CD4-positive, alpha-beta T cell treated with Interleukin-15 for 4 hours (primary cell): ENCODE data around the gene SYNJ2.

Experiments
- DNase-seq: peaks from one replicate; pipeline ENCODE4 v3.0.0-alpha.2; 2020; ENCODE audit warnings: low spot score

Gene SYNJ2

DNA sequence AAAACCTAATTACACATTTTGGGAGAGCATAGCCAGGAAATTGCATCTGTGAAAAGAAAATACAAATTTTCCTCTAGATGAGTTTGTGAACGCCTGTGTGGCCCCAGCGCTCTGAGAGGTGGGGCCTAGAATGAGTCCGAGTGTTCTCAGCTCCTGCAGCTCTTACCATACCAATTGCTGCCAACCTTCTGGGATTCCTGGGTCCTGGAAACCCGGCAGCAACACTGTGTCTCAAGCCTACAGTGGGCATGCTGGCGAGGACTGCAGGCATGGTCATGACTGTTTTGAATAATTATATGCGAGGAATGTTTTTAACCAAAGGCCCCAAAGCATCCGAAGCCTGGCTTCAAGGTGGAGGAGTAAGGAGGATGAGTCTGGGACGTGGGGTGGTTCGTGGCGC lies 96.0 kb downstream of the SYNJ2 start:
- DNase-seq: no peak

DNA sequence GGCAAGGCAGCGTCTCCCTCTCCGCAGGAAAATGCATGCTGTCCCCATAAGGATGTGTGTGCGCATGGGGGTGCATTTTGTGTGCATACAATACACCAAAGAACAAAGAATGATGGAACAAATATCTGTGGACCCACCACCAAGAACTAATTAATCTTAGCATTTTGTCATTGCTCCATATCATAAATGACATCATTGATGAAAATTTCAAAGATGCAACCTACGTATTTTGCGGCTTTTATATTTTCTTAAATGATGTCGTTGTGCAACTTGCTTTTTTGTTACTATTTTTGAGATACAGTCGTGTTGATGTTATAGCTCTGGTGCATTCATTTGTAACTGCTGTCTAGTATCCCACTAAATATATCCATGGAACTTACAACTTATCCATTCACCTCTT lies 96.7 kb downstream of the SYNJ2 start:
- no peak for DNase-seq

DNA sequence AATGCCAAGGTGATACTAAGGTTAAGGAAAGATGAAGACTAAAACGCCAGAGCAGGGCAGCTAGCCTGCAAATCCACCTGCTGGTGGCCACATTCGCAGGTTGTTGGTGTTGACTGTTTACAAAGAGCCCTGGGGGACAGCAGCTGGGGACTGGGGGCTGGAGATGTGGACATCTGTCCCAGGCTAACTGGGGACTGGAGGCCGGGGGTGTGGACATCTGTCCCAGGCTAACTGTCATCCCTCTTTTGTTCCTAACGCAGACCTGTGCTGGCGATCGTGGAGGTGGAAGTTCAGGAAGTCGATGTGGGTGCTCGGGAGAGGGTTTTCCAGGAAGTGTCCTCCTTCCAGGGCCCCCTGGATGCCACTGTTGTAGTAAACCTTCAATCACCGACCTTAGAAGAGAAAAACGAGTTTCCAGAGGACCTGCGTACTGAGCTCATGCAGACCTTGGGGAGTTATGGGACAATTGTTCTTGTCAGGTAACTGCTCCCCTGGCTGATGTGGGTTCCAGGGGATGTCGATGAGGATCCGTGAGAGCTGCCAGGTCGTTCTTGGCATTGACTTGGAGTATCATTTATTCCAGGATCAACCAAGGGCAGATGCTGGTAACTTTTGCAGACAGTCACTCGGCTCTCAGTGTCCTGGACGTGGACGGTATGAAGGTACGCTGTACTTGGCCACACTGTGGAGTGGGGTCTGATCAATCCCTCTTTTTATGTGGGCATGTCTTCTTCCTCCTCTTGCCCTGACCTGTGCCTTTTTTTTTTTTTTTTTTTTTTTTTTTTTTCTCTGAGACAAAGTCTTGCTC lies 99.4 kb downstream of the SYNJ2 start:
- no peak for DNase-seq

DNA sequence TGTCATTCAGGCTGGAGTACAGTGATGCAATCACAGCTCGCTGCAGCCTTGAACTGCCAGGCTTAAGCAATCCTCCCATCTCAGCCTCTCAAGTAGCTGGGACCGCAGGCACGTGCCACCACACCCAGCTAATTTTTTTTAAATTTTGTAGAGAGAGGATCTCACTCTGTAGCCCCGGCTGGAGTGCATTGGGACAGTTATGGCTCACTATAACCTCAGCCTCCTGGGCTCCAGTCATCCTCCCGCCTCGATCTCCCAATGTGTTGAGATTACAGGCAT lies 99.9 kb downstream of the SYNJ2 start:
- DNase-seq: no peak

DNA sequence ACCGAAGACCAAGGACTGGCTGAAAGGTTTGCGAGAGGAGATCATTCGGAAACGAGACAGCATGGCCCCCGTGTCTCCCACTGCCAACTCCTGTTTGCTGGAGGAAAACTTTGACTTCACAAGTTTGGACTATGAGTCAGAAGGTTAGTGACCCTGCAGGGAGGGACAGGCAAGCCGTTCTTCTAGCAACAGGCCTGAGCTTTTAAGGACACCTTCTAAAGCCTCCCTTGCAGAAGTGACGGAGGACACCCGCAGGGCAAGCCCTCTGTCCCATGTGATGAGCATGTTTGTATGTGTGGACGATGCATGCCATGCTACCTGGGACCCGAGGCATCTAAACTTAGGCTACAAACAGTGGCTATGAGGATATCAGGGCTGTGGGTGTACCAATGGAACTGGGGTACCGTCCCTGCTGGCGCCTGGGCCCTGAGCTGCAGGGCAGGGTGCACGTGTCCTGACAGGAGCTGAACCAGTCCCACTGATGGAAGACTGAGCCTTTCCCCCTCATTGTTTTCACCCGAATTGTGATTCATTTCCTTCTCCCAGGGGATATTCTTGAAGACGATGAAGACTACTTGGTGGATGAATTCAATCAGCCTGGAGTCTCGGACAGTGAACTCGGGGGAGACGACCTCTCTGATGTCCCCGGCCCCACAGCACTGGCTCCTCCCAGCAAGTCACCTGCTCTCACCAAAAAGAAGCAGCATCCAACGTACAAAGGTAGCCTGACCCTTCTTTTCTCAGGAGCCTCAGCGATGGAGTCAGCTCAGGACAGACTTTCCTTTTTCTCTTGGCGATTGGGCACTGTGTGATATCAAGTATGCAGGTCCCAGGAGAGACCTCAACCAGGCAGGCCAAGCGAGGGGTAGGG lies 102.0 kb downstream of the SYNJ2 start:
- DNase-seq: no peak

DNA sequence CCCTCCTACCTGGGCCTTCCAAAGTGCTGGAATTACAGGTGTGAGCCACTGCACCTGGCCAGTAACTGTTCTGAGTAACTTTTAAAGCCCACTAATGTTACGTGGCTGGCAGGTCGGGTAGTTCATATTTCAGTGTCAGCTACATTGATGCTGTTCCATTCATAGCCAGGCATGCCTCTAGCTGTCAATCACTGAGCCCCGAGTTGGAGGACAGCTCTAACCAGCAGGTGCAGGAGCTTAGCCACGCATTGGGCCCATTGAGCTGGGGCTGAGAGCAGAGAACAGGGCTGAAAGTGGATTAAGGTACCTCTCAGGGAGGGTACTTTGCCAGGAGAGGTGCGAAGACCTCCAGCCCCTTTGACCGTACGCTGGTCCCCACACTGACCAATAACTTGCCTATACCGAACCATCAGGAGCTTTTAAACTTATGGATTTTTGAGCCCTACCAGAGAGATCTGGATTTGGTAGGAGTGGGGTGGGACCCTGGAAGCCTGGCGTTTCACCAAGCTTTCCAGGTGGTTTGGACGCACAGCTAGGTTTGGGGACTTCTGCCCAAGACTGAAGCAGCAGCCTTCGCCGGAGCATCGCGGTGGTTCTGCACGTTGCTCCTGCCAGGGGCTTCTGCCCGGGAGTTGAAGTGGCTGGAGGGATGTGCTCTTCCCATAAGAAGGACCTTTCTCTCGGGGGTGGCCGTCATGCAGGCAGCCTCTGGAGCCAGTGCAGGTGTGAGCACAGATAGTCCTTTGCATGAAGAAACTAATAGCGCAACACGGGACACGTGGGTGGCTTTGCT lies 103.8 kb downstream of the SYNJ2 start:
- no peak for DNase-seq

DNA sequence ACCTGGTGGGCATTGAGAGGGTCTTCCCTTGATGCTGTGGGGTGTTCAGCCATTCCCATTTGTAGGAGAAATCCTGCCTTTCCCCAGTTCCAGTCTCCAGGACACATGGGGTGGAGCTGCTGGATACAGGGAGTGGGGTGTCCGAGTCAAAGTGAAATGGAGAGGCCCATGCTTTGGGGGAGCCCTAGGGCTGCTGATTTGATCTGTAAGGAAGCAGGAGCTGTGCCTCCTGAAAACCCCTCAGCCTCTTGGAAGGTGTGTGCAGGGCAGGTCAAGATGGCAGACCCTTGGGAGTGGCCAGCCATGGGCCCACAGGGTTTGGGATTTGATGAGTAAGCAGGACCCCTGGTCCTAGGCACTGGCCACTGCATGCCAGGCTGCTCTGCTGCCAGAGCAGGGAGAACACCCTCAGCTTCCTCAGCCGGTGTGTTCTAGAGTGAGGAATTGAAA lies 104.4 kb downstream of the SYNJ2 start:
- no peak for DNase-seq

DNA sequence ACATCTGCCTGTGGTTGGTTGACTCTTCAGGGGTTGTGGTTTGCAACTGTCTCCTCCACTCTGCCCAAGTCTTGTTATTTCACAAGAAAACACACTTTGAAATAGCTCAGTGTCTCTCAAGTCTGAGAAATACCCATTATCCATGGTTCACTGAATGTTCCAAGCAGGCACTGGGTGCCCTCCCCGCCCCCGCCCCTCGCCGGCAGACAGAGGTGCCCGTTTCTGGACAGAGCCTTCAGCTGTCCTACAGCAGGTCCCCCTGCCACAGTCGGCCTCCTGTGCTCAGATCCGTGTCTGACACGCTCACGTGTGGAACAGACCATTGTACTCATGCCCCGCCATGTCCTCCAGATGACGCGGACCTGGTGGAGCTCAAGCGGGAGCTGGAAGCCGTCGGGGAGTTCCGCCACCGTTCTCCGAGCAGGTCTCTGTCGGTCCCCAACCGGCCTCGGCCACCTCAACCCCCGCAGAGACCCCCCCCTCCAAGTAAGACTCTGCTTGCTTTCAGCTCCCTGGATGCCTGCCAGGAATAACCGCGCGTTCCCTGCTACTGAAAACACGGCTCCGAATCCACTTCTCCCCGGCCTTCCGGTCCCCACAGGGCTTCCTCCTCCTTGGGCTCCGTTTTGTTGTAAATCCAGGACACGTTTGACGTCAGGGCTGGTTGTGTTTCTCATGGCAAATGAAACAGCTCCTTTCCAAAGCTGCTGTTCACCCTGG lies 105.0 kb downstream of the SYNJ2 start:
- DNase-seq: no peak

DNA sequence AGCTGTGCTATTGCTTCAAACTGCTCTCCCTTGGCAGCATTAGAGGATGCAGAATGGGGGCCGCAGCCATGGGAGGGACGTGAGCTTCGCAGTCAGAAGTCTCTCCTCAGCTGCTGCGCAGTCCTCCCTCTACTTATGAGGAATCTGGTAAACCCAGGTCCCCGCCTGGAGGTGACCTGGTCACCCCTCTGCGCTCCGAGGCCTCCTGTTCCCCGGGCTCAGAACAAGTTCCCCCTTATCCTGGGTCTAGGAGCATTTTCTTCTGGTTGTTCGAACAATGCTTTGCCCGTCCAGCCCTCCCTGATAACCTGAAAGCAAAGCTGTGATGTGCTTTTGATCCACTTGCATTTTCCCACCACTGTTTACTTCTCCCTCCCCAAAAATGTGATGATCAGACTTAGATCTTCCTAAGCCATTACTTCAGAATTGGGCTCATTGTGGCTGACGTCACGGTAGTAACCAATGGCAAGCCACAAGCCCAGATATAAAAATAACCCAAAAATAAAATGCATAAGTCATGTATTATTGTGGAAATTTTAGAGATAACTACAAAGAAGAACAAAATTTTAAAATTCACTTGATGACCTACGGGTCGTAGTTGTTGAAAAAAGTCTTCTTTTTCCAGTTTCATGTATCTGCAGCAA lies 105.7 kb downstream of the SYNJ2 start:
- no peak for DNase-seq

DNA sequence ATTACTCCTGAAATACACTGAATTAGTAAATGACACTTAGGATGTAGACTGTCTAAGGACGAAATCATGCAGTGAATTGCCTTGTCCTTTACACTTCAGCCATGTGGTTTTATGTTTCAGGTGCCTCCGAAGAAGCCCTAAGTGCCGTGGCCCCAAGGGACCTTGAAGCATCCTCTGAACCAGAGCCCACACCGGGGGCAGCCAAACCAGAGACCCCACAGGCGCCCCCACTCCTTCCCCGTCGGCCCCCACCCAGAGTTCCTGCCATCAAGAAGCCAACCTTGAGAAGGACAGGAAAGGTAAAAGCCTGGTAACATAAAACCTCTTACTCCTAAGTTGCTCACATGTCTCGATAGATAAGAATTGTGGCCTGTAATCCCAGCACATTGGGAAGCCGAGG lies 111.1 kb downstream of the SYNJ2 start:
- no peak for DNase-seq

DNA sequence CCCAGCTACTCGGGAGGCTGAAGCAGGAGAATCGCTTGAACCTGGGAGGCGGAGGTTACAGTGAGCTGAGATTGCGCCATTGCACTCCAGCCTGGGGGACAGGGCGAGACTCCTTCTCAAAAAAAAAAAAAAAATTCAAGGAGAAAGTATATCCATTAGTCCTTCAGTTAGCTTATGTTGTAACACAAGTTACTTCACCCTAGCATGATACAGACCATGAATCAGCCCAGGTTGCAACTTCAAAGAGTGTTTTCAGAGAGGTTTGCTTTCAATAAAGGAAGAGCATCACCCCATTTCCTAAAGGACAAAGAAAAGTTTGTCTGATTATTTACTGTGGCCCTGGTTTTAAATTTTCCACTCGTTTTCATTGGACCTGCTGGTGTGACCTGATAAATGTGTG lies 113.4 kb downstream of the SYNJ2 start:
- DNase-seq: no peak

DNA sequence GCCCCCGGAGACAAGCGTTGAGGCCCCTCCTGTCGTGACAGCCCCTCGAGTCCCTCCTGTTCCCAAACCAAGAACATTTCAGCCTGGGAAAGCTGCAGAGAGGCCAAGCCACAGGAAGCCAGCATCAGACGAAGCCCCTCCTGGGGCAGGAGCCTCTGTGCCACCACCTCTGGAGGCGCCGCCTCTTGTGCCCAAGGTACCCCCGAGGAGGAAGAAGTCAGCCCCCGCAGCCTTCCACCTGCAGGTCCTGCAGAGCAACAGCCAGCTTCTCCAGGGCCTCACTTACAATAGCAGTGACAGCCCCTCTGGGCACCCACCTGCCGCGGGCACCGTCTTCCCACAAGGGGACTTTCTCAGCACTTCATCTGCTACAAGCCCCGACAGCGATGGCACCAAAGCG lies 114.0 kb downstream of the SYNJ2 start:
- DNase-seq: no peak

DNA sequence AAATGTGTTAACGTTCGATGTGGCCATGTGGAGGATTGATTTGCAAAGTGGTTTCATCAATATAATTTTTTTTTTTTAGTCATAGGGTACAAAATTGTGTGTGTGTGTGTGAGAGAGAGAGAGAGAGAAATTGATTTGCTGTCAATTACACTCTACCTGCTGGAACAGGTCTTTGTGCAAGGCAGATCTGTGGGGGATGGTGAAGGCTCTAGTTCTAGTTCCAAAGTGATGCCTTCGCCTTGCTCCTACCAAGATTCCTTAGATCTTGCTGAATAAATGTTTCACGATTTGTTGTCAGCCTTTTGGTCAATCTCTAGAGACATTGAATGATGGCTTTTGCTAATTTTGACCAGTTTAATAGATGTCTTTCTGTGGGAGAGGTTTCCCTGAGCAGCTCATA lies 121.6 kb downstream of the SYNJ2 start:
- no peak for DNase-seq

DNA sequence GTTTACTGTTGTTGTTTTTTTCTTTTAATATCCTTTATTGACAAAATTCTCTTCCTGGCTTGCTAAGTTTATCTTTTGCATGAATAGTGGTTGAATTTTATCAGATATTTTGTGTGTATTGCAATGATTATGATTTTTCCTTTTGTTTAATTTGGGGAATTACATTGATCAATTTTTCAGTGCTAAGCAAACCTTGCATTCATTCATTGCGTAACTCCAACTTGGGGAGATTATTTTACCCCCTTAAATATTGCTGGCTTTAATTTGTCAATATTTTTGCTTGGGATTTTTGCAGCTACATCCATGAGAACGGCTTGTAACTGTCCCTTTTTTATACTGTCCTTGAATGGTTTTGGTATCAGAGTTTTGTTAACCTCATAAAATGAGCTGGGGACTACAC lies 123.0 kb downstream of the SYNJ2 start:
- no peak for DNase-seq

DNA sequence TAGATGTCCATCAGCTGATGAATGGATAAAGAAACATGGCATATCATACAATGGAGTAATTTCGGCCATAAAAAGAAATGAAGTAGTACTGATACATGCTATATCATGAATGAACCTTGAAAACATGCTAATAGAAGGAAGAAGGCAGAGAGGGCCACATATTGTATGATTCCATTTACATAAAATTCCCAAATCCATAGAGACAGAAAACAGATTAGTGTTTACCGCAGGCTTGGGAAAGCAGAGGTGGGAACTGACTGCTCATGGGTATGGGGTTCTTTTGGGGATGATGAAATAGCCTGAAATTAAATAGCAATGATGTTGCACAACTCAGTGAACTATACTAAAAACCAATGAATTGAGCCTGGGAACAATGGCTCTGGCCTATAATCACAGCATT lies 128.1 kb downstream of the SYNJ2 start:
- DNase-seq: no peak

DNA sequence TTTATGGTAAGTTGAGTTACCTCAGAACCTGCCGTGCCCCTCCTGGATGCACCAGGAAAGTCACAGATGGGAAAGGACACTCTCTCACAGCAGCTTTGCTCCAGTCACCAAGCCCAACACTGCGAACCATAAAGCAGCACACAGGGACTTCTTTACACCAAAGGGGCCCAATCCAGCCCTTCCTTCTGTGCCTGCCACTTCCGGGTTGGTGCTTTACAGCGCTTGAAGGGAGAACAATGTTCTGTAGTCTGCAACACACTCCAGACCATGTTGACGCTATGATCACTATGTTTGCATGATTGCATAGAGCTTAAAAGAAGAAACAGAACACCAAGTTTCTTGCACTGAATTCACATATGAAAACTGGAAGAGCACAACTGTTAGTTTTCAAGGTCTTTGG lies 129.3 kb downstream of the SYNJ2 start:
- no peak for DNase-seq

DNA sequence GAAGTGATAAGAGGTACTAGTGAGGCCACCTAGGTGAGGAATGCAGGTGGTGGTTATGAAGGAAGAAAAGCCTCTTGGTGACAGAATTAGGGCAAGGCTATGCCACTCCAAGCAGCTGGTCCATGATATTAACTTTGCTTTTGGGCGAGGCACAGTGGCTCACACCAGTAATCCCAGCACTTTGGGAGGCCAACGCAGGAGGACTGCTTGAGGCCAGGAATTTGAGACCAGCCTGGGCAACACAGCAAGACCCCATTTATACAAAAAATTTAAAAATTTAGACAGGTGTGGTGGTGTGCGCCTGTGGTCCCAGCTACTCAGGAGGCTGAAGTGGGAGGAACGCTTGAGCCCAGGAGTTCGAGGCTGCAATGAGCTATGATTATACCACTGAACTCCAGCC lies 130.3 kb downstream of the SYNJ2 start:
- no peak for DNase-seq

DNA sequence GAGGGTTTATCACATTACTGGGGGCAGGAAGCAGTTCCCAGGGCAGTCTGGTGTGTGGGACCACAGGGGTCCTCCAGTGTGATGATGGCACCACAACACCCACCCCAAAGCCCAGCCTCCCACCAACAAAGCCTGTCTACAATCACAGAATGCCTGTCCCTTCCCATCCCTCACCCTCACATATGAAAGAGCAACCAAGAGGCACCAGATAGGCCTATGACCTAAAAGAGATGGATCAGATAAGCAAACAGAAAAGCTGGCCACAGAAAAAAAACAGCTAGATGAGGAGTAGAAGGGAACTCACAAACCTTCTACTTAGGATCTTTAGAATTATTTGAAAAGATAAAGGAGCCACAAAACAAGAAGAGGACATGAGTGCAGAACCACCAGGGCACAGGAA lies 132.1 kb downstream of the SYNJ2 start:
- DNase-seq: no peak

DNA sequence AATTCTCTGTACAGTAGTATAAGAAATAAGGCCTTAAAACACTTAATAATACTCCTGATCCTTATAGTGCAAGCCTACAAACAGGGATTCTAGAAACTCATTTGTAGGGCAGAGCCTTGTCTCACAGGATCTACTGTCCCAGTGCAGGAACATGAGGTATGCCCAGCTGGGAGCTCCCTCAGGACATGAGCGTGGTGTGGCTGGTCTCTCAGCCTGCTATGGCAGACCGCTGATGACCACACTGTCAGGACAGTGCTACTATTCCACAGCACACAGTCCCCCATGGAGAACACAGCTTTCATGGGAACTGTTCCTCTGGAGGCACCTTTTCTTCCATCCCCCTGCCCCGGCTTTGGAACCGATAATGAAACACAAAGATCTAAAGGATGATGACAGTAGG lies 133.4 kb downstream of the SYNJ2 start:
- no peak for DNase-seq

DNA sequence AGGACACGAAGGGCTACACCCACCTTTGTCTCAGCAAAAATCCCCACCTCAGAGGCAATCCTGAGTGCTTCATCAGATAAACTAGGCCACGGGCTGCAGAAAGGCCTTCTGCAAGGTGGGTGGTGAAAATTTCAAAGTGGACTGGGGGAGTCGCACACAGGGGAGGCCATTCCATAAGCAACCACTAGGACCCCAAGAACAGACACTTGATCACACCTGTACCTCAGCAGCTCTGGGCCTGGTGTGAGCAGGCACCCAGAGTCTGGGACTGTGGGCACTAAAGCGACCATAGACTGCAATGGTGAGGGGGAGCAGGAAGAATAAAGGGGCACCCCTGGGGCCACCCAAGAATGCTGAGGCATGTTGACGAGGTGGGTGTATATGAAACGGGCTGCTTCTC lies 133.8 kb downstream of the SYNJ2 start:
- DNase-seq: no peak

DNA sequence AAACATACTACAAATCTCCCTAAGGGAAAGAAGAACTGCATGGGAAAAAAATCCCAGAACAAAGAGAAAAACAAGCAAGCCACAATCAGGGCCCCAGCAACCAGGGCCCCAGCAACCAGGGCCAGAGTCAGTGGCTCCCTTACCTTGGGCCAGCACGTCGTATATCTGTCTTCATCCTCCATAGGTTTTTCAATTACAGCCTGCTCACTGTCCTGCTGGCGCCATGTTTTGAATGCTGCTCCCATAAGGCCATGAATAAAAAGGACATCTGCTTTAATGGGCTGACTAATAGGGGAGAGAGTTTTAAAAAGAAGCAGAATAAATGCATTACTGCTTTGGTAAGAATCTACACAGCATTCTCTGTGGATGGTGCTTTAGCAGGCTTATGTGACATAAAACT lies 137.2 kb downstream of the SYNJ2 start:
- DNase-seq: no peak

DNA sequence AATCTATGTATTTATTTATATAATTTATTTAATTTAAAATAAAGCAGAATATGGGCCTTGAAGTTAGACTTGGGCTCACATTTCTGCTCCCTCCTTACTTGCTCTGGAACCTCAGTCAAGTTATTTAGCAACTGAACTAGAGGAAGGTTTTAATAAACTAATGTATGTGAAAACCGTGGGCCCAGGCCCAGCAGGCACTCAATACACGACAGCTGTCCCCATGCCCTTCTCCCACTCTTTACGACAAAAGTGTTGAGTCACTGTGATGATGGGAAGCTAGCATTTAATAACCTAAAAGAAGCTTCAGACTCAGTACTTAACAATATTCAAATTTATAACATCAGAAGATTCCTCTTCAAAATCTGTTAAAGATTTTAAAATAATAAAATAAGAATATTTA lies 139.7 kb downstream of the SYNJ2 start:
- DNase-seq: no peak
